WERI-Rb-1 (cell line): ENCODE measurements around the gene ABCB4.

ENCODE experiments used
- DNase-seq: peaks from one replicate; pipeline ENCODE4 v3.0.0-alpha.2; 2020
- H3K27ac ChIP-seq: fragments of 250-450 bp; sonication (Bioruptor Pico); 2 replicates; pipeline ENCODE4 v1.5.1; 2020; ENCODE audit warnings: mild to moderate bottlenecking, moderate library complexity
- H3K27me3 ChIP-seq: fragments of 250-450 bp; sonication (Bioruptor Pico); 2 replicates; pipeline ENCODE4 v1.5.1; 2021; ENCODE audit warnings: mild to moderate bottlenecking, low read depth, moderate library complexity; ENCODE audit not compliant: insufficient read depth, severe bottlenecking
- H3K36me3 ChIP-seq: fragments of 250-450 bp; sonication (Bioruptor Pico); 2 replicates; pipeline ENCODE4 v1.5.1; 2020; ENCODE audit warnings: mild to moderate bottlenecking, moderate library complexity
- H3K4me3 ChIP-seq: 2 replicates; pipeline ENCODE4 v1.5.1; 2011; ENCODE audit warnings: low read depth, mild to moderate bottlenecking, control low read depth, low read length
- H3K9me3 ChIP-seq: fragments of 250-450 bp; sonication (Bioruptor Pico); 2 replicates; pipeline ENCODE4 v1.5.1; 2021; ENCODE audit warnings: mild to moderate bottlenecking, moderate library complexity; ENCODE audit not compliant: severe bottlenecking
- CTCF ChIP-seq: IDR thresholded peaks from 2 replicates; pipeline ENCODE4 v1.5.1; 2011; ENCODE audit warnings: low read depth, mild to moderate bottlenecking, control low read depth, inconsistent platforms, low read length

ABCB4 gene

DNA sequence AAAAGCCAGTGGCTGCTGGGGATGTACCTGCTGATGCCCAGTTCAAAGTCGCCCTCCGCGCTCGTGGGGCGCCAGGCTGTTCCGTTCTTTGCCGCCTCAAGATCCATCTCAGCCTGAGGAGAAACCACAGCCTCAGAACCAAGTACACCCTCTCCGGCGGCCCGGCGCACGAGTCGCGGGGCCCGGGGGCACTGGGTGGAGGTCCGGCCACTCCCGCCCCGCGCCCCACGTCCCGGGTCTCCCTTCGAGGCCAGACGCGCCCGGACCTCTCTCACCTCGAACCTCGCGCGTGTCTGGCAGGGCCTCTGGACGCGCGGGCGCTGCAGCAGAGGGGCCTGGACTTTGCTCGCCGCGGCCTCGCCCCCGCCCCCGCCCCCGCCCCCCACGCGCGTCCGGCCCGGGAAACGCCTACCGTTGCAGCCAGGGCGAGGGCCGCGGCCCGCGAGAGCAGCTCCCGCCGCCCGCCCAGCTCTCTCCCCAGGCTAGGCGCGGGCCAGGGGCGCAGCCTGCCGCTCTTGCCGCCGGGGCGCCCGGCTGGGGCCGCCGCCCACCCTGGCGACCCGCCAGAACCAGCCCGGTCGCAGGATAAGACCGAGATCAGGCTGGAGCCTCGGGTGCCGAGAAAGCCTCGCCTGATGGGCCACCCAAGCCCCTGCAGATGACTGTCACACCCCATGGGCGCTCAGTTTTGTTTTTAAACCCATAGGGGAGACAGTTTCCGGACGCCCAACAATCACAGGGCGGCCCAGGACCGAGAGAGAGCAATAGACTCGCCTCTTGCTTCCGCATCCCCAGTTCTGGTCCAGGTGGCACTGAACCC is at the start of gene ABCB4:
Gene ABCB4, minus strand, starts transcription at position 322 of the 820 bp plus-strand sequence. Its CDS starts 215 bp downstream, at position 107.
- Histone ChIP-seq H3K4me3 (no peak within 1 kb of the TSS), H3K27me3 (no peaks in the 10 kb centered on the region), H3K36me3 (no peaks in the 10 kb centered on the region), H3K9me3 (no peaks in the 10 kb centered on the region), H3K27ac (no peak within 1 kb of the TSS)
- TF ChIP-seq CTCF: no peak
- no peak for DNase-seq

GRCh38 chr7:87518735-87519134 is 43.3 kb upstream of the ABCB4 start:
- Histone ChIP-seq H3K27ac (no peak overlapping the region), H3K27me3 (no peaks in the 10 kb centered on the region), H3K36me3 (no peaks in the 10 kb centered on the region), H3K9me3 (no peaks in the 10 kb centered on the region), H3K4me3 (no peak overlapping the region)
- TF ChIP-seq CTCF: no peak
- DNase-seq: no peak

DNA sequence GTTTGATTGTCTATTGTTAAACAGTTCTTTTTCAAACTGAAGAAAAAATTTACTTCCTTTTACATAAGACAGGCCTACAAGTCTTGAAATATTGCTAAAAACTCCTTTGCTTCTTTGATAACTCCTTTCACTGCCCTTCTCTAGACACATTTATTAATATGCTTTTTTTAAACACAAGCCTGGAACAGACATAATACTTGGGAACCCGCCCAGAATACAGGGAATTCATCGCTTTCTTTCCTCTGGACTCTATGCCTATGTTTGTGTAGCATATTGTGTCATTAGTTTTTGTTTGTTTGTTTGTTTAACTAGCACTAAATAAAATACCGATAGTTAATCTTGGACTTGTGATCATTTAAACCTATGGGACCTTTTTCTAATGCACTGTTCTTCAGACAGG is 42.4 kb upstream of the ABCB4 start:
- DNase-seq: no peak
- no peak overlapping the region for H3K27ac ChIP-seq
- H3K9me3 ChIP-seq: no peaks in the 10 kb centered on the region
- H3K36me3 ChIP-seq: no peaks in the 10 kb centered on the region
- no peak for TF ChIP-seq CTCF
- H3K4me3 ChIP-seq: no peak overlapping the region
- no peaks in the 10 kb centered on the region for H3K27me3 ChIP-seq

GRCh38 chr7:87517136-87517815 is 41.8 kb upstream of the ABCB4 start:
- Histone ChIP-seq H3K9me3 (no peaks in the 10 kb centered on the region), H3K27me3 (no peaks in the 10 kb centered on the region), H3K4me3 (no peak overlapping the region), H3K36me3 (no peaks in the 10 kb centered on the region), H3K27ac (no peak overlapping the region)
- no peak for TF ChIP-seq CTCF
- DNase-seq: no peak

DNA sequence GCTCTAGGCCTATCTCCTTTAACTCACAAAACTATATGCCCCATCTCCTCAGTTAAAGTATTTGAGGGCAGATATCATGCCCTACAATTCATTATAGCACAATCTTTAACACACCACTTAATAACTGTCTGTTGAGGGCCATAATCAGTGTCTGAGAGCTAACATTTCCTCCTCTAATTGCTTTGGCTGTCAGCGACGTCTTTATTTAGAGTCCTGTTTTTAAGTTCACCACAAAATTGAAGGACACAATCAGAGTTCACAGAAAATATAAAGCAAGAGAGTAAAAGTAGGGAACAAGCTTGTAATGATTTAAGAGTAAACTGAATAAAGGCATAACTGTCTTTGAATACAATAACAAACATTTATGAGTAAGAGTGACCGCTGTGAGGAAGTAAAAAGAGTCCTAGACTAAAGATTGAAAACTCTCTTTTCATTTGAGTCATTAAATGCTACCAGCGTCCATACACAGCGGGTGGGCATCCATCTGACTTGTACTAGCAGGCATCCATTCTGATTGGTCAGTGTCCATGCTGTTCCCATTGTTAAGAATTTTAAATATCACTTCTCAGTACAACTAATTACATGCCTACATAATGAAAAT is 38.4 kb upstream of the ABCB4 start:
- Histone ChIP-seq H3K36me3 (no peaks in the 10 kb centered on the region), H3K27me3 (no peaks in the 10 kb centered on the region)
- DNase-seq: no peak

More for the DNA sequence above, 38.4 kb upstream of the ABCB4 start:
- H3K9me3 ChIP-seq: no peaks in the 10 kb centered on the region
- no peak overlapping the region for H3K4me3 ChIP-seq
- no peak for TF ChIP-seq CTCF
- no peak overlapping the region for H3K27ac ChIP-seq
